GM23338 (cell line): ENCODE data around the gene ENOX1.

Source experiments
- POLR2AphosphoS5 ChIP-seq: IDR thresholded peaks from 2 replicates; pipeline ENCODE4 v1.6.1; 2016; ENCODE audit warnings: antibody characterized with exemption, low read depth
- TF ChIP-seq, protein P1 (sequence below), 2 experiments: fragments of 200-600 bp in 1 of 2; sonication (generic) in 1 of 2; conservative IDR thresholded peaks; 2 replicates each; pipeline versions ENCODE4 v1.5.1 to v1.6.1; 2016 to 2017; ENCODE audit warnings: antibody characterized with exemption in 2 of 2, low read depth in 2 of 2, mild to moderate bottlenecking in 2 of 2, moderate library complexity in 1 of 2

DNA sequence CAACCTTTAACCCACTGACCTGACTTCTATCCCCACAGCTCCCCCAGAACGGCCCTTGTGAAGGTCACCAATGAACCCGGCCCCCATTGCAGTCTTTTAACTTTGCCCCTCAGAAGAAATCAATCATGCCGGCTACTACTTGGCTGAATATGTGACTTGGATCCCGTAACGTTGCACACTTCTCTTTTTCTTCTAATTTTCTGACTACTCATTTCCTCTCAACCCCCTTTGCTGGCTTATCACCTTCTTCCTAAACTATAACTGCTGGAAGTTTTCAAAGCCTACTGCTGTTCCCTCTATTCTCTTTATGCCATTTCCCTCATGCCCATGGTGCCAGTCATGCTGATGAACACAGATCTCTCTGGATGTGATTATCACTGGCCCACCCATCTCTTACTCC, 395.7 kb downstream of the ENOX1 start:
- TF ChIP-seq, protein P1, sequence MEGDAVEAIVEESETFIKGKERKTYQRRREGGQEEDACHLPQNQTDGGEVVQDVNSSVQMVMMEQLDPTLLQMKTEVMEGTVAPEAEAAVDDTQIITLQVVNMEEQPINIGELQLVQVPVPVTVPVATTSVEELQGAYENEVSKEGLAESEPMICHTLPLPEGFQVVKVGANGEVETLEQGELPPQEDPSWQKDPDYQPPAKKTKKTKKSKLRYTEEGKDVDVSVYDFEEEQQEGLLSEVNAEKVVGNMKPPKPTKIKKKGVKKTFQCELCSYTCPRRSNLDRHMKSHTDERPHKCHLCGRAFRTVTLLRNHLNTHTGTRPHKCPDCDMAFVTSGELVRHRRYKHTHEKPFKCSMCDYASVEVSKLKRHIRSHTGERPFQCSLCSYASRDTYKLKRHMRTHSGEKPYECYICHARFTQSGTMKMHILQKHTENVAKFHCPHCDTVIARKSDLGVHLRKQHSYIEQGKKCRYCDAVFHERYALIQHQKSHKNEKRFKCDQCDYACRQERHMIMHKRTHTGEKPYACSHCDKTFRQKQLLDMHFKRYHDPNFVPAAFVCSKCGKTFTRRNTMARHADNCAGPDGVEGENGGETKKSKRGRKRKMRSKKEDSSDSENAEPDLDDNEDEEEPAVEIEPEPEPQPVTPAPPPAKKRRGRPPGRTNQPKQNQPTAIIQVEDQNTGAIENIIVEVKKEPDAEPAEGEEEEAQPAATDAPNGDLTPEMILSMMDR (conservative IDR thresholded peaks at IDR 0.05; ENCODE audit: low read depth in 2 of 2) = no peak
- no peak for TF ChIP-seq POLR2AphosphoS5
